NT2/D1 (cell line): ENCODE measurements around the gene CD180.

Source experiments
- DNase-seq: peaks from one replicate; pipeline ENCODE4 v3.0.0-alpha.2; 2011; ENCODE audit warnings: low read depth, low spot score
- H3K27me3 ChIP-seq: 2 replicates; pipeline ENCODE4 v1.6.0; 2011; ENCODE audit warnings: mild to moderate bottlenecking; ENCODE audit not compliant: insufficient read length, insufficient read depth
- H3K36me3 ChIP-seq: 2 replicates; pipeline ENCODE4 v1.6.1; 2011; ENCODE audit warnings: mild to moderate bottlenecking, low read length, mixed read lengths; ENCODE audit not compliant: insufficient read depth, insufficient read length
- H3K4me1 ChIP-seq: 2 replicates; pipeline ENCODE4 v1.5.1; 2011; ENCODE audit not compliant: insufficient read depth, insufficient read length
- H3K4me3 ChIP-seq: 2 replicates; pipeline ENCODE4 v1.5.1; 2011; ENCODE audit warnings: low read depth; ENCODE audit not compliant: insufficient read length
- H3K9ac ChIP-seq: 2 replicates; pipeline ENCODE4 v1.6.0; 2011; ENCODE audit warnings: low read depth; ENCODE audit not compliant: insufficient read length
- H3K9me3 ChIP-seq: 2 replicates; pipeline ENCODE4 v1.5.1; 2011; ENCODE audit warnings: mild to moderate bottlenecking, low read length; ENCODE audit not compliant: insufficient read depth
- SUZ12 ChIP-seq: IDR thresholded peaks from 2 replicates; pipeline ENCODE4 v1.6.1; 2011; ENCODE audit not compliant: insufficient read length, insufficient read depth; ENCODE audit errors: extremely low read depth
- YY1 ChIP-seq: IDR thresholded peaks from 2 replicates; pipeline ENCODE4 v1.6.1; 2011; ENCODE audit not compliant: insufficient read length, insufficient read depth
- ZNF274 ChIP-seq: IDR thresholded peaks from 2 replicates; pipeline ENCODE4 v1.6.1; 2011; ENCODE audit warnings: mild to moderate bottlenecking, low read depth, low read length

The CD180 gene

DNA sequence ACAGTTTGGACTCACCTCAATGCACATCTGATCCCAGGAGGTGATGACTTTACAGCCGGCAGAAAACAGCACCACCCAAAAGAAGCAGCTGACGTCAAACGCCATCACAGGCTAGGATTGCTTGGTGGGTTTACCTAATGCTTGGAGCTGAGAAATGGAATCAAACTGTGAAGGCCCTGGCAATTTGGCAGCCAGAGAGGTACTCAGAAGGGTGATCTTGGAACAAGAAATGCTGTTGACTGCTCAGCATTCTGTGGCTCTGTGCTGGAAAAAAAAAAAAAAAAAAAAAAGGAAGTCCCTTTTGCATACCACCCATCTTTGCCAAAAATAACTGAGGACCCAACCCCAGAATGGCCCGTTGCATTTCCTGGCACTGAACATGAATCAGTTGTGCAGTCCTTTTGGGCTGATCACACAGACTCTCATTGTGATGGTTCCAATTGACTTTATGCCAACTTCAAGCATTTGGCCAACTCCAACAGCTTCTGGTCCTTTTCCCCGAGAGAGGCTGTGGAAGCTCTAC is at the start of gene CD180:
TSS of gene CD180 (minus strand) at position 263 of the 523 bp plus-strand sequence. CDS start at position 105, 158 bp downstream.
- no peak within 1 kb of the TSS for H3K9ac ChIP-seq

DNA sequence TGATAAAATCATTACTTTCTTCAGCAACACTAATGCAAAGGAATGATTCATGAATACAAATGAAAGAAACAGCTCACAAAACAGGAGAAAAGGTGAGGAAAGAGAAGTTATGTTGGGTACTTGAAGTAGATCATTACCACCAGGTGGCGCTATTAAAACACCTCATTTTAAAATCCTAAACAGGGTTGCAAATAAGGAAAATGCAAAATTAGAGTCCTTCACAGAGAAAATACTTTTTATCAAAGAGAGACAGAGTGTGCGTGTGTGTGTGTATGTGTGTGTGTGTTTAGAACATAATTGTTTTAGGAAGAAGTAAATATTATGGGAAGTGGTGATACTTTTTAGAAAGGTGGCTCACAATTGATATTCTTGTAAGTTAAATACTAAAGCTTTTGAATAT is 49.5 kb upstream of the CD180 start:
- TF ChIP-seq YY1 (no peak), SUZ12 (no peak), ZNF274 (no peak)
- Histone ChIP-seq H3K36me3 (no peaks in the 10 kb centered on the region), H3K27me3 (no peaks in the 10 kb centered on the region), H3K9me3 (no peaks in the 10 kb centered on the region), H3K4me3 (no peak overlapping the region), H3K9ac (no peak overlapping the region), H3K4me1 (no peaks in the 10 kb centered on the region)
- peak; percentile 57 for DNase-seq

More for the DNA sequence above, at the start of gene CD180:
- Histone ChIP-seq H3K4me3 (no peak within 1 kb of the TSS), H3K4me1 (no peaks in the 10 kb centered on the region), H3K36me3 (no peaks in the 10 kb centered on the region), H3K9me3 (peaks cover 5% of the 10 kb centered on the region; the same call in 1 of the 2 replicates), H3K27me3 (no peaks in the 10 kb centered on the region)
- no peak for TF ChIP-seq YY1
- TF ChIP-seq SUZ12: no peak
- TF ChIP-seq ZNF274: no peak
- no peak for DNase-seq

GRCh38 chr5:67245259-67245846 is 48.8 kb upstream of the CD180 start:
- Histone ChIP-seq H3K4me1 (no peaks in the 10 kb centered on the region), H3K9me3 (no peaks in the 10 kb centered on the region), H3K9ac (no peak overlapping the region), H3K27me3 (no peaks in the 10 kb centered on the region), H3K36me3 (no peaks in the 10 kb centered on the region), H3K4me3 (no peak overlapping the region)
- DNase-seq: no peak
- no peak for TF ChIP-seq SUZ12
- no peak for TF ChIP-seq YY1
- TF ChIP-seq ZNF274: no peak

DNA sequence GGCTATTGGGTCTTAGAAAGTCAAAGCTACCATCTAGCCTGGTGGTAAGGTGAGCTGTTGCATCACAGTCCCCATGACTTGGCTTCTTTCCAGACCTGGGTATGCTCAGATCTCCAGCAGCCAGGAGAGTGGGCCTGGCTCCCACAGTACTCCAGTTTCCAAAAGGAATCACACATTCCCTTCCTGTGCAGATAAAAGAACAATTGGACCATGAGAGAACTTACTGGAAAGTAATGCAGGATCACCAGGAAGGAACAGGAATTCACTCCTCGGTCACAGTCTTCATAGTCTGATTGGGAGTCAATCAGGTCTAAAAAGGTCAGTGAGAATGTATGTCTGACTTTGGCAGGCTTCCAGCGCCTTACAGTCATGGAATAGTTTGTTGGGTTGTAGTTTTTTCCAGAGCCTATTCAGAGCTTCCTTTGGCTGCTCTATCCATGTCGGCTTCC is 47.8 kb upstream of the CD180 start:
- Histone ChIP-seq H3K36me3 (no peaks in the 10 kb centered on the region), H3K9ac (no peak overlapping the region), H3K27me3 (no peaks in the 10 kb centered on the region), H3K4me3 (no peak overlapping the region), H3K9me3 (no peaks in the 10 kb centered on the region), H3K4me1 (no peaks in the 10 kb centered on the region)
- no peak for TF ChIP-seq SUZ12
- no peak for TF ChIP-seq ZNF274
- no peak for TF ChIP-seq YY1
- no peak for DNase-seq

- Histone ChIP-seq H3K9me3 (no peaks in the 10 kb centered on the region), H3K4me3 (no peak overlapping the region), H3K27me3 (no peaks in the 10 kb centered on the region), H3K4me1 (no peaks in the 10 kb centered on the region), H3K36me3 (no peaks in the 10 kb centered on the region), H3K9ac (no peak overlapping the region)
- DNase-seq: no peak
- TF ChIP-seq YY1 (no peak), SUZ12 (no peak), ZNF274 (no peak)
Measured at GRCh38 chr5:67243944-67244343, 47.3 kb upstream of the CD180 start.

GRCh38 chr5:67243349-67243748 is 46.8 kb upstream of the CD180 start:
- no peaks in the 10 kb centered on the region for H3K36me3 ChIP-seq
- H3K4me1 ChIP-seq: no peaks in the 10 kb centered on the region

GRCh38 chr5:67241326-67241725 is 44.7 kb upstream of the CD180 start:
- no peak for TF ChIP-seq ZNF274
- TF ChIP-seq YY1: no peak
- TF ChIP-seq SUZ12: no peak
- no peaks in the 10 kb centered on the region for H3K4me1 ChIP-seq
- DNase-seq: no peak
- H3K9me3 ChIP-seq: no peaks in the 10 kb centered on the region
- H3K9ac ChIP-seq: no peak overlapping the region
- H3K36me3 ChIP-seq: no peaks in the 10 kb centered on the region
- H3K4me3 ChIP-seq: no peak overlapping the region
- H3K27me3 ChIP-seq: no peaks in the 10 kb centered on the region

More at GRCh38 chr5:67243349-67243748, 46.8 kb upstream of the CD180 start:
- no peak for TF ChIP-seq YY1
- TF ChIP-seq SUZ12: no peak
- TF ChIP-seq ZNF274: no peak
- Histone ChIP-seq H3K27me3 (no peaks in the 10 kb centered on the region), H3K4me3 (no peak overlapping the region), H3K9ac (no peak overlapping the region), H3K9me3 (no peaks in the 10 kb centered on the region)
- no peak for DNase-seq
